SU-DHL-6 (cell line): Measurements from ENCODE around the gene GKN1.

Experiments
- CTCF ChIP-seq: fragments of 200-600 bp; sonication (generic); IDR thresholded peaks from one replicate; pipeline ENCODE4 v1.5.1; 2017; ENCODE audit warnings: antibody characterized with exemption, mild to moderate bottlenecking, low read length, moderate library complexity; ENCODE audit not compliant: insufficient read depth, poor library complexity, severe bottlenecking
- EZH2phosphoT487 ChIP-seq: fragments of 200-600 bp; sonication (generic), shearing (Covaris generic); conservative IDR thresholded peaks from 2 replicates; pipeline ENCODE4 v1.6.1; 2018; ENCODE audit warnings: mild to moderate bottlenecking, antibody characterized with exemption, low read length, moderate library complexity, mixed read lengths

GRCh38 chr2:68977453-68977852, 3.0 kb downstream of the GKN1 start:
- TF ChIP-seq CTCF (no peak), EZH2phosphoT487 (no peak)
